Neuron (in vitro differentiated cells): ENCODE results near the gene LRRC74B.
"Not testable (repeated sequence)": the region's sequence is repeated elsewhere in the genome, so short reads cannot be mapped to it uniquely, and the experiment has no call there.

ENCODE experiments used
- H2AFZ ChIP-seq: one replicate; pipeline ENCODE4 v1.6.1; 2013; ENCODE audit warnings: low read depth, mild to moderate bottlenecking, inconsistent platforms, low read length, moderate library complexity
- H3K27me3 ChIP-seq: one replicate; pipeline ENCODE4 v1.6.1; 2013; ENCODE audit warnings: low read length; ENCODE audit not compliant: insufficient read depth
- H3K36me3 ChIP-seq: one replicate; pipeline ENCODE4 v1.6.1; 2013; ENCODE audit warnings: low read length; ENCODE audit not compliant: insufficient read depth
- H3K4me1 ChIP-seq: one replicate; pipeline ENCODE4 v1.6.1; 2013; ENCODE audit warnings: low read length; ENCODE audit not compliant: insufficient read depth
- H3K4me3 ChIP-seq: 2 replicates; pipeline ENCODE4 v1.5.1; 2013; ENCODE audit warnings: mild to moderate bottlenecking, low read length, moderate library complexity
- H3K9me3 ChIP-seq: one replicate; pipeline ENCODE4 v1.6.1; 2013; ENCODE audit warnings: low read length

Gene LRRC74B

DNA sequence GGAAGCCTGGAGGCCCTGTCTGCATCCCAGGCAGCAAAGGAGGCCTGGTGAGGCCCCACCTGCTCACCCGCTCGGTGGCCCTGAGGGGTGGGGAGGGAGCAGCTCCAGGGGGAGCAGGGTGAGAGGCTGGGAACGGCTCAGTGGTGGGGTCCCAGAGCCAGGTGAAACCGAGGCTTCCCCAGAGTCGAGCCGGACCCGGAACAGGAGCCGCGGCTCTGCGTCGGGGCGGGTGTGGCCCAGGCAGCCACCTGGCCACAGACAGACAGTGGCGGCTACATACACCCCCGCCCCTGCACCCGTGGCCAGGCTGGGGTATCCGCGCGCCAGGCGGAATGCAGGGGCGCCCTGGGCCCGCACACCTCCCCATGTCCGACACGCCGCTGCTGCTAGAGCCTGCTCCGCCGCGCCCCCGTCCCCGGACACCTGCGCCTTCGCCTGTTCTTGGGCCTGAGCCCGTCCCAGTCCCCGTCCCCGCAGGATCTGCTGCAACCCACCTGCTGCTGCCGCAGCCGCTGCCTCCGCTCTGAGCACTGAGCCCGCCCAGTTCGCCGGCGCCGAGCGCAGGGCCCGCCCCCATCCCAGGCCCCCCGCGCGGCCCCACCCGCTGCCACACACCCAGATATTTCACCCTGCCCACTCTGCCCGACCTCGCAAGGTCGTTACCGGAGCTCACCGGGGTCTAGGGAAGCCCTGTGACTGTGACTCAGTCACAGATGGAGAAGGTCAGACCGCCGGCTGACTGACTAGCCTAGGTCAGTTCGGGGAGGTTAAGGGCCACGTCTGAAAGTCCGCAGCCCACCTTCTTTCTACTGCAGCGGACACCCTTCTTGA is 13.5 kb upstream of the LRRC74B start, which contains the start of gene SLC7A4:
Gene SLC7A4 (minus strand): TSS at position 525 of the 831 bp plus-strand sequence. CDS start 749 bp downstream, outside the sequence.
- no peaks in the 10 kb centered on the region for H3K36me3 ChIP-seq
- H3K4me3 ChIP-seq: no peak within 1 kb of the TSS
- H3K27me3 ChIP-seq: peaks cover 6% of the 10 kb centered on the region
- no peak within 1 kb of the TSS for H2AFZ ChIP-seq
- H3K4me1 ChIP-seq: peaks cover 9% of the 10 kb centered on the region
- no peaks in the 10 kb centered on the region for H3K9me3 ChIP-seq

DNA sequence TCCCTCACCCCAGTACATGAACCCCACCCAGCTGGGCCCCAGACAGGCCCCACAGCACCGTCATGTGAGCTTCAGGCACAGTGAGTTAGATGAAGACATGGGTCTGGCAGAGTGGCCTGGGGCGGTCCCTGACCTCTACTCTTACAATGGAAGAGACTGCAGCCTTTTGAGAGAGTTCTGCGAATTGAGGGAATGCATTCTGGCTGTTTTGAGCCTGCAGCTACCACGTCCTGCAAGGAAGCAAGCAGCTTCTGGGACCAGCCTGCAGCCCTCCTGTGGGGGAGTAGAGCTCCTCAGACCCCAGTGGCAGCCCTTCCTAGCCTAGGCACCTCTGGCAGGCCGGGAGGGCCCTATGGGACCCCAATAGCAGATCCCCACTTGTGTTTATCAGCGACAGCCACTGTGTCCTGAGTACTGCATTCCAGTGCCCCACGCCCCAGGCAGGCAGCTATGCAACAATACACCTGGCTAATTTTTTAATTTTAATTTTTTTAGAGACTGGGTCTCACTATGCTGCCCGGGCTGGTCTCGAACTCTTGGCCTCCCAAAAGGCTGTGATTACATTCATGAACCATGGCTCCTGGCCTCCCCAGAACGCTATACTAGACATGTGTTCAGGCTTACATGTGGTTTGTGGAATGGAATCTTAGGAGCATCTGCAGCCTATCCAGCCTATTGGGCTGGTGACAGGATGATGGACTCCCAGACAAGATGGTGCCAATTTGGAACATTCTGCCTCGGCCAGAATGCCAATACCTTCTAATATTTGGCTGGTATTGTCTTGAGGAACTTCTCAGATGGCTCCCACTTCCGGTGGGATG is 12.7 kb upstream of the LRRC74B start:
- Histone ChIP-seq H3K27me3 (peaks cover 12% of the 10 kb centered on the region), H3K36me3 (no peaks in the 10 kb centered on the region), H3K4me3 (no peak overlapping the region), H3K9me3 (no peaks in the 10 kb centered on the region), H2AFZ (no peak overlapping the region), H3K4me1 (peaks cover 9% of the 10 kb centered on the region)

DNA sequence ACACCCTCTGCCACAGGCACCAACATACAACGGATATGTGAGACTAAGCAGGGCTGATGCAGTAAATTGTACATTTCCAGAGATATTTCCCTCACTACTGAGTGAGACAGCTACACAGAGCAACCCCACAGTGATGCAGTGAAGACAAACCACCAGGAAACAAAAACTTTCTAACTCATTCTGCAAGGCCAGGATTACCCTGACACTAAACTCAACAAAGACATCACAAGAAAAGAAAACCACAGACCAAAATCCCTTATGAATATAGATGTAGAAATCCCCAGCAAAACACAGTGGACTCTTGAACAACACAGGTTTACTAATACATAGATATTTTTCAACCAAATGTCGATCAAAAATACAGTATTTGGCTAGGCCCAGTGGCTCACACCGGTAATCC is 11.9 kb upstream of the LRRC74B start:
- Histone ChIP-seq H3K36me3 (no peaks in the 10 kb centered on the region), H3K4me3 (no peak overlapping the region), H3K4me1 (peaks cover 9% of the 10 kb centered on the region), H3K9me3 (no peaks in the 10 kb centered on the region), H2AFZ (no peak overlapping the region), H3K27me3 (peaks cover 14% of the 10 kb centered on the region)

DNA sequence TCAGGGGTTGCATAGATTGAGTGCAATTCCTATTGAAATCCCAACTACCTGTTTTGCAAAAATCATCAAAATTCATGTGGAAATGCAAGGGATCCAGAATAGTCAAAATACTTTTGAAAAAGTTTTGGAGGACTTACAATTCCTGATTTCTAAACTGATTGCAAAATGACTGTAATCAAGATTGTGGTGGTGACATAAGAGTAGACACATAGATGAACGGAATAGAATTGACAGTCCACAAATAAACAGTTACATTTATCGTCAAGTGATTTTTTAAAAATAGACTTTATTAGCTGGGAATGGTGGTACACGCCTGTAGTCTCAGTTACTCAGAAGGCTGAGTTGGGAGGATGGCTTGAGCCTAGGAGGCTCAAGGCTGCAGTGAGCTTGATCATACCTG is 10.8 kb upstream of the LRRC74B start:
- Histone ChIP-seq H2AFZ (no peak overlapping the region), H3K9me3 (no peaks in the 10 kb centered on the region), H3K36me3 (no peaks in the 10 kb centered on the region), H3K4me1 (peaks cover 9% of the 10 kb centered on the region), H3K4me3 (no peak overlapping the region), H3K27me3 (peaks cover 14% of the 10 kb centered on the region)

DNA sequence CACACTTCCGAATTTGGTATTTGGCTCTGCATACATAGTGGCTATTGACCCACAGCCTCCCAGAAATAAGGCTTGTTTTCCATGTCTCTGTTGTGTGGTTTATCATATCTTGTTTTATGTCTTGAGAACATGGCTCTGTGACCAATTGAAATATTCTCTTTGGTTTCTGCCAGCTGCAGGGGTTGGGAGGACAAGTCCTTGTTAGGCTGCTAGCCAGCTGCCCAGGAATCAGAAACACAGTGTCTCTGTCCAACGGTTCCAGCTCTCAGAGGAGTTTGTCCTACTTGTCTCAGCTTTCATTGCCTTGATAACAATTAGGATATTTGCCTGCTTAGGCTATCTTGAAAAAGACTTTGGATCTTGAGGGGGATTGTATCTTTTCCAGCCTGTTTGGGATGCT is 7.3 kb upstream of the LRRC74B start:
- peaks cover 17% of the 10 kb centered on the region for H3K27me3 ChIP-seq
- H3K4me3 ChIP-seq: no peak overlapping the region
- H3K4me1 ChIP-seq: no peaks in the 10 kb centered on the region
- H3K36me3 ChIP-seq: no peaks in the 10 kb centered on the region
- H2AFZ ChIP-seq: no peak overlapping the region
- H3K9me3 ChIP-seq: no peaks in the 10 kb centered on the region

DNA sequence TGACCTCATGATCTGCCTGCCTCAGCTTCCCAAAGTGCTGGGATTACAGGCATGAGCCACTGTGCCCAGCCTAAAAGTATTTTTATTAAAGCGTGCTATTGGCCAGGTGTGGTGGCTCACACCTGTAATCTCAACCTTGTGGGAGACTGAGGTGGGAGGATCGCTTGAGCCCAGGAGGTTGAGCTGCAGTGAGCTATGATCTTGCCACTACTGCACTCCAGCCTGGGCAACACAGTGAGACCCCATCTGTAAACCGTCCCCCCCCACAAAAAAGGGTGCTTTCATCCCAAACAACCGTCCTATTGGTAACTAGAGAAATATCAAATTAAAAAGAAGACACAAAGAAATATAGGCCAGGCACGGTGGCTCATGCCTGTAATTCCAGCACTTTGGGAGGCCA is 6.6 kb upstream of the LRRC74B start:
- H3K4me1 ChIP-seq, H3K36me3 ChIP-seq, H3K4me3 ChIP-seq: not testable (repeated sequence)

DNA sequence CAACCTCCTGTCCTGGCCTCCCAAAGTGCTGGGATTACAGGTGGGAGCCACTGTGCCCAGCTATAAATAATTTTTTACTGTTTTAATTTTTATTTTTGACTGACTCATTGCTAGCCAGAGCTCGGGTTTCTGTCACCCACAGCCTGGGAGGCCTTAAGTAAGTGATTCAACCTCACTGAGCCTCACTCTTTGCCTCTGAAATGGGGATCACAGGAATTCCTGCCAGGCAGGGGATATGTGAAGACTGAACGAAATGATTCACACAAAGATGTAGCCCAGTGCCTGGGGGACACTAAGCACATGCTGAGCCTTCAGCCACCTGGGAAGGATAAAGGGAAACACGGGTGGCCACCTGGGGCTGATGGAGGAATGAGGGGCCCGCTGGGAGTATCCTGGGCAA is 3.8 kb upstream of the LRRC74B start:
- Histone ChIP-seq H3K36me3 (no peaks in the 10 kb centered on the region), H3K27me3 (peaks cover 12% of the 10 kb centered on the region), H3K9me3 (no peaks in the 10 kb centered on the region), H3K4me3 (no peak overlapping the region), H2AFZ (no peak overlapping the region), H3K4me1 (peaks cover 21% of the 10 kb centered on the region)

More for the DNA sequence above, 6.6 kb upstream of the LRRC74B start:
- H3K27me3 ChIP-seq: peaks cover 17% of the 10 kb centered on the region
- not testable (repeated sequence) for H2AFZ ChIP-seq, H3K9me3 ChIP-seq

DNA sequence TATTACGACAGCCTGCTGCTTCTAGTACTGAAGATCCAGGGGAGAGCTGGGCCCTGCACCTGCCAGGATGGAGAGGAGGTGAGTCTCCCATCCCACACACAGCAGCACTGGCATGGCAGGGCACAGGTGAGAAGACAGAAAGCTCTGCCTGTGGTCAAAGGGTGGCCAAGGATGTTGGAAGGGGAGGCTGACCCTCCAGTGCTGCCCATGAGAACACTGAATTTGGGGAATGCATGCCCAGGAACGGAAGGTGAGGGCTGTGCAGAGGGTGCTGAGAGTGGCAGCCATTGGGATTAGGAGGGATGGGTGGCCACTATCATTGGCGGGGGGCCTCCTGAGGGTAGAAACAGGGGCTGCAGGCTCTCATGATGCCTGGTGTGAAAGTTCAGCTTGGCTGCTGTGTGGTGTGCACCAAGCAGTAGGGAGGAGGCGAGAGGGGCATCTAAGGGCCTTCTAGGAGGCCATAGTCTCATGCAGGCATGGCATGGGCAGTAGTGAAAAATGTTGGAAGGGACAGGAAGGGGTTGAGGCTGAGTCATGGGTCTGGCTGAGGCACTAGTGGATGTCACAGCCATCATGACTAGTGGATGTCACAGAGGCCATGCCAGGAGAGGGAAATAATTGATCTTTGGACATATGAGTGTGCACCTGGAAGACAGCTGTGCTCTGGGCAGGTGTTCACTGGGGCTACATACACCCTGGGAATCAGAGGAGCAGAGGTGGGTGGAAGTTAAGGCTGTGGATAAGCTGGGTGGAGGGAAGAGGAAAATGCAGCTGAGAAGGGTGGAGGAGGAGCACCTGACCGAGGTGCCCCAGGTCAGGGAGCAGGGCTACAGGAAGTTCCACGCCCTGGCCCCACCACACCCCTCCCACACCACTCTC is 2.5 kb upstream of the LRRC74B start:
- Histone ChIP-seq H3K4me3 (no peak overlapping the region), H3K9me3 (no peaks in the 10 kb centered on the region), H3K4me1 (peaks cover 21% of the 10 kb centered on the region), H3K27me3 (peaks cover 5% of the 10 kb centered on the region), H3K36me3 (no peaks in the 10 kb centered on the region), H2AFZ (no peak overlapping the region)

DNA sequence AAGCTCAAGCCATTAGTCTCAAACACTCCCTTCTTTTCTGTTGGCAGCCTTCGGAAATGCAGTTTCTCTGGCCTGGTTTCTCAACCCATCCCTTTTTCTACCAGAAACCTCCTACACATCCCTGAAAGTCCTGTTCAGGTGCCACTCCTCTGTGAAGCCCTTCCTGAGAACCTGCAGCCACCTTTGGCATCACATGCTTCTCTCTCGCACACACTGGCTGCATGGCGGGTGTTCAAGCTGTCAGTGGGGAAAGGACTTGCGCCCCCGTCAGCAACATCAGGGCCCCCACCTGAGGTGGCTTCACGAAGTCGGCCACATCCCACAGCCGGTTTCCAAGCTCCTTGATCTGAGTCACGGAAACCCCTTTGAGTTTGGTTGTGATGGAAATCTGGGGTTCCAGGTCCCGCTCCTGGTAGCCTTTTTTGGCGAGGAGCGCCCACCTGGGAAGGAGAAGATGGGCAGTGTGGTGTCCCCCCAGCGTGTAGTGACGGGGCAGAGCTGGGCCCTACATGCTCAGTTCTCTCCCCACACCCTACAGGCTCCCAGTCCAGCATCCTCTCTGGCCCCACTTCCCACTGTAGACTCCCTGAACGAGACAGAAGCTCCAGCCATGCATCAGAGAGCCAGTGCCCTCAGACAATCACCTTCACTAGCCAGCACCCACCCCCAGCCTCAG is 1.7 kb upstream of the LRRC74B start:
- Histone ChIP-seq H3K9me3 (no peaks in the 10 kb centered on the region), H3K4me3 (peak overlapping the region; percentile 67)

DNA sequence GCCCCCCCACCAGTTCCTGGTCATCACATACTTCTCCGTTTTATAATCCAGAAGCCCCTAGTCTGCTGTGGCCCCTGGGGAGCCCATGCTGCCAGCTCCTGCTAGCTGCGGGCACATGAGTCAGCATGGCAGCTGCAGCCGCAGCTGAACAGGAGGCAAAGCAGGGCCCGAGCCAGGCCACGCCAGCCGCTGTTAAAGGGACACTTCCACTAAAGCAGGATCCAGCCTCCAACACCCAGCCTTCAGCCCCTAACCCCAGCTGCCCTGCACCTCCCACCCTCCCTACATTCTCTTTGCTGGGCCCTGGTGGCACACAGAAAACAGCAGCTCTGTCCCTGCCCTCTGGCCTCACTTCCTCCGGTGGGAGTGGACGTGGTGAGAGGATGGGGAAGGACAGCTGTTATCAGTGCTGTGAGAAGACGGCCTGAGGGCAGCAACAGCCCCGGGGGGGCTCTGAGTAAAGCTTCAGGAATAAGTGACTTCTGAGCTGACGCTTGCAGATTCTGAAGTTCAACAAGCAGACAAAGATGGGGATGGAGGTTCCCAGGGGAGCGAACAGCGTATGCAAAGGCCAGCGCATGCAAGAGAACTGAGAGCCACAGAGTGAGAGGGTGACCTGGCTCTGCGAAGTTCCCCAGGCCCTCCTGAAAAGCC is 688 bp upstream of the LRRC74B start:
- H3K4me3 ChIP-seq: peak overlapping the region; percentile 67
- no peaks in the 10 kb centered on the region for H3K36me3 ChIP-seq
- H3K9me3 ChIP-seq: no peaks in the 10 kb centered on the region
- H2AFZ ChIP-seq: peak overlapping the region; percentile 39
- H3K27me3 ChIP-seq: peaks cover 3% of the 10 kb centered on the region
- H3K4me1 ChIP-seq: peaks cover 21% of the 10 kb centered on the region

More for the DNA sequence above, 1.7 kb upstream of the LRRC74B start:
- H2AFZ ChIP-seq: no peak overlapping the region
- H3K27me3 ChIP-seq: peaks cover 3% of the 10 kb centered on the region
- H3K4me1 ChIP-seq: peaks cover 21% of the 10 kb centered on the region
- H3K36me3 ChIP-seq: no peaks in the 10 kb centered on the region

DNA sequence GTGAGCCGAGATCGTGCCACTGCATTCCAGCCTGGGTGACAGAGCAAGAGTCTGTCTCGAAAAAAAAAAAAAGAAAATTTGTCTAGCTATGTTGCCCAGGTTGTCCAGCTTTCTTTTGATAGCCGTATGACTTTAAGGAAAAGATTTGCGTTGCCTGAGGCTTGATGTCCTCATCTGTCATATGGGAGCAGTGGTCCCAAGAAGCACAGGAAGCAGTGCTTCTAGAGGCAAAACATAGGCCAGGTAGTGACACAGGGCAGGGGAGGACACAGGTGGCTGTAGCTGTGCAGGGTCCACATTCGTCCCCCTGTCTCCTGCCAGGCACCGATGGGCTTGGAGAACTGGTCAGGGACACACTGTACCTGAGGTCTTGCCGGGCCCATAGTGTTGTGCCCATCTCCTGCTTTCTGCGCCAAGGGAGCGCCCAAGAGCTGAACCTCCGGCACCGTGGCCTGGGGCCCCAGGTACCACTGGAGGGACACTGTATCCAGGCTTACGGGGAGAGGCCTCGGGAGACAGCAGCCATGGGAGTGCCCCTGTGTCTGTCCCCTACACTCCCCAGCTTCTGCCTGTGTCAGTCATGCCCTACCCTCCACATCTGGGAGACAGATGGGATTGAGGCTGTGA is 1.4 kb downstream of the LRRC74B start:
- H2AFZ ChIP-seq: no peak overlapping the region
- no peaks in the 10 kb centered on the region for H3K36me3 ChIP-seq
- H3K27me3 ChIP-seq: peaks cover 3% of the 10 kb centered on the region
- no peaks in the 10 kb centered on the region for H3K9me3 ChIP-seq
- no peak overlapping the region for H3K4me3 ChIP-seq
- H3K4me1 ChIP-seq: peaks cover 30% of the 10 kb centered on the region
